GM04504 (cell line): ENCODE results near the gene SCEL.
"Not testable (repeated sequence)": the region's sequence is repeated elsewhere in the genome, so short reads cannot be mapped to it uniquely, and the experiment has no call there.

Experiments used
- DNase-seq: peaks from one replicate; pipeline ENCODE4 v3.0.0-alpha.2; 2012; ENCODE audit warnings: low read depth

The SCEL gene

GRCh38 chr13:77662301-77662700 lies 126.8 kb downstream of the SCEL start:
- DNase-seq: not testable (repeated sequence)

- DNase-seq: not testable (repeated sequence)
Observed at GRCh38 chr13:77662831-77663230, 127.3 kb downstream of the SCEL start.

- DNase-seq: no peak
Observed at GRCh38 chr13:77674852-77675251, 139.3 kb downstream of the SCEL start.

DNA sequence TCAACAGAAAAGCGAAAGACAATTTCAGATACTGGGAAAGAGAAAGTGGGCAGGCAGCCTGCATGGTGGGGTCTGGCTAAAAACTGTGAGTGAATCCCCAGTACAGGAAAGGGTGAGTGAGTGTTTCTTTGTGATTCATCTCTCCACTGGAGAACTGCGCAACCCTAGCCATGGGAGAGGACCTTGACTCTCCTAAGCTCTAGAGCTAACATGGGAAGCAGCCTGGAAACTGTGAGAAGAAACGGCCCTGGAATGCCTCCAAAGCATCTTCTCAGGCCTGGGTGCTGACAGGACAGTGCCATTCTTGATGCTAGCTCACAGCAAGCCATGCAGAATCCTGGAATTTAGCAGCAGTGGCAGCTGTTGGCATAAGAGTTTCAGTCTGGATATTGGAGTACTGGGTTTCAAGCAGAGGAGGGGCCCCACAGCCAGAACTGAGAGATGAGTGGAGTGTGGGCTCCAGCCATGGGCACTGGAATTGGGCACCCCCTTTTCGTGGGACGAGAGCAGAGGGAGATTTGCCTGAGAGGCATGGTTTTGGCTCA lies 143.3 kb downstream of the SCEL start:
- DNase-seq: no peak

GRCh38 chr13:77687799-77688198 lies 152.3 kb downstream of the SCEL start:
- DNase-seq: no peak

DNA sequence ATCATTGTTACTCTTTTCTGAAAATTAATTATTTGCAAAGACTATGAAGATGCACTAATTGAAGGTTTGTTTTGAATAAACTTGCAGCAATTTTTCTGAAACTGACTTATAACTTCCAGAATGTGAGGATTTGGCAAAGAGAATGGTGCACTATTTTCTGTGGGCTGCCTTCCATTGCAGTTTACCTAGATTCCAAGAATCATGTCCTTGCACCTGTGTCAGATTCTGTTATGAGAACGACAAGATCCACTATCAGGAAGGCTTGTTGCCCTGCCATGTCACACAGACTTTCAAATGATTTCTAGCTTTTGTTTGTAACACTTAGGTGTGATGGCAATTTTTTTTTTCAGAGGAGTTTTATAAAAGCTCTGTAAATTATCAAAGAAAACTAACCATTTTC lies 156.4 kb downstream of the SCEL start:
- DNase-seq: no peak

DNA sequence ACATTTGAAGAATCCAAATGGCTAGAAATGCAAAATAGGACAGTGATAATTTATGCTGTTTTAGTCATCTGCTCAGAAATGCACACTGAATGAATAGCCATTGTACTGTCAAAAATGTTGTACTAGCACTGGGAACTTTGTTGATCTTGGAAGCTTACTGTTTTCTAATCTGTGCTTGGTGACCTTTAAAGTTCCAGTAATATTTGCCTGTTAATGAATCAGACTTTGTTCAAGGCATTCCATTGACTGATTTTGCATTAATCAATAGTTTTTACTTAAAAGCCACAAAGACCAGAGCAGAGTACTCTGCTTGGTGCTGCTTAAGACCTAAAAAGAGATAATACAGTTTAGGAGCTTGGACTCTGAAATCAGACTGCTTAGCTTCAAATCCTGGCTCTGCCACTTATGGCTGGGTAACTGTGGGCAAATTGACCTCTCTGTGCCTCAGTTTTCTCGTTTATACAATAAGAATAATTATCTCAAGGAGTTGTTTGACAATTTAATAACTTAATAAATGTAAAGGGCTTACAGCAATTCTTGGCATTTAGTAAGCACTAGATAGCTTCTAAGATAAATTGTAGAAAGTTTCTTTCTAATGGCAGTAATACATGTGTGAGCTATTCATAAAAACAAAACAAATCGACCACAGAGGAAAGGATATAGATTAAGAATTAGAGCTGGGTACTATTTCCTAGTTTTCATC lies 157.4 kb downstream of the SCEL start:
- no peak for DNase-seq

DNA sequence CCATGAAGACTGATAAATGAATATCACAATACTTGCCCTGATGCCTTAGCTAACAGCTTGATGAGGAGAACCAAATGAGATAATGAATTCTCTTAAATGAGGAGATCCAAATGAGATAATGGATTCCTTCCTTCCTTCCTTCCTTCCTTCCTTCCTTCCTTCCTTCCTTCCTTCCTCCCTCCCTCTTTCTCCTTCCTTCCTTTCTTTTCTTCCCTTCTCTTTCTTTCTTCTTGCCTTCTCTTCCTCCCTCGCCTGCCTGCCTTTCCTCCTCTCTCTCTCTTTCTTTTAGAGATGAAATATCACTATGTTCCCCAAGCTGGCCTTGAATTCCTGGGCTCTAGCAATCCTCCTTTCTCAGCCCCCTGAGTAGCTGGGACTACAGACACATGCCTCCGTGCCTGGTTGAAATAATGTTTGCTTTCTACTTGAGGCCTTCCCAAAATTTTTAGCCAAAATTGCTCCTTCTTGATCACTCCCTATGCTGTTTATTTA lies 158.0 kb downstream of the SCEL start:
- DNase-seq: no peak
